NCI-H2171 treated with DMSO at 0.1 percent for 48 hours (cell line): ENCODE results near the gene PHOSPHO1.
"Not testable (repeated sequence)": the region's sequence is repeated elsewhere in the genome, so short reads cannot be mapped to it uniquely, and the experiment has no call there.

Experiments
- DNase-seq: peaks from one replicate; lab custom pipeline; 2025; lab: John Stamatoyannopoulos, UW

The PHOSPHO1 gene

GRCh38 chr17:49193513-49194296 lies 36.9 kb downstream of the PHOSPHO1 start:
- DNase-seq = peak; percentile 63

- DNase-seq = peak; percentile 90
Measured at GRCh38 chr17:49191917-49192741, 38.5 kb downstream of the PHOSPHO1 start.

DNA sequence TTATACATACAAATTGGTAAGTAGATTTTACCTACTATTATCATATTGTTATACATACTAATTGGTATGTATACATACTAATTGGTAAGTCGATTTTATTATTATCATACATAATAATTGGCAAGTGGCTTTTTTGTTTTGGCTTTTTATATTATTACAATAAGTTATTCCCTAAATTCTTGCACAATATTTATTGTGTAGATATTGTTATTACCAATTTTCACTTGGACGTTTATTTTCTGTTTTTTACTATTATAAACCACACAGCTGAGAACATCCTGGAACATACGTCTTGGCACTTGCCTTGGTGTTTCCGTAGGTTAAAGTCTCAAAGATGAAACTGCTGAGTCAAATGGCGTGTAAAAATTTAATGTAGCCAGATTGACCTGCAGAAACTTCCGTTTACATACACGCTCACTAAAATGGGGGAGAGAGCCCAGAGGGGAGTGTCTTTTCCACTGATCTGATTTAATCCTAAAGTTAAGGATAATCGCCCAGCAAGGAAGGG lies 39.1 kb downstream of the PHOSPHO1 start:
- DNase-seq = no peak

GRCh38 chr17:49190932-49191331 lies 39.7 kb downstream of the PHOSPHO1 start:
- DNase-seq = peak; percentile 1

GRCh38 chr17:49187301-49187700 lies 43.3 kb downstream of the PHOSPHO1 start:
- DNase-seq = no peak

GRCh38 chr17:49185381-49185780 lies 45.2 kb downstream of the PHOSPHO1 start:
- DNase-seq = not testable (repeated sequence)

GRCh38 chr17:49184522-49184921 lies 46.1 kb downstream of the PHOSPHO1 start:
- not testable (repeated sequence) for DNase-seq

GRCh38 chr17:49183801-49184200 lies 46.8 kb downstream of the PHOSPHO1 start:
- no peak for DNase-seq

DNA sequence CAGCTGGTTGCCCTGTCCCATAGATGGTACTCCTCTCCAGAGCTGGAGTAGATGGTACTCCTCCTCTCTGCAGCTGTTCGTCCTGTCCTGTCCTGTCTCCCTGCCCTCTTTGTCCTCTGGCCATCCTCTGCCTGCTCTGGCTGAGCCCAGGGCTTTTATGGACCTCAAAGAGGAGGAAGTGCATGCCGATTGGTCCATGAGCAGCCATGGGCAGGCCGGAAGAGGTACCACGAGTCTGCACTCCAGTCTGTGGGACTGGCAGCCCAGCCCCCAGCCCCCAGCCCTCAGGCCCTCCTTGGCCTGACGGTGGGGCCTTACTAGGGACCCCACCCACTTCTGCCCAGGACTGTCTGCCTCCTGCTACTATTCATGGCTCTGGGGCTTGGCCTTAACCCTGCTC lies 47.2 kb downstream of the PHOSPHO1 start:
- no peak for DNase-seq

DNA sequence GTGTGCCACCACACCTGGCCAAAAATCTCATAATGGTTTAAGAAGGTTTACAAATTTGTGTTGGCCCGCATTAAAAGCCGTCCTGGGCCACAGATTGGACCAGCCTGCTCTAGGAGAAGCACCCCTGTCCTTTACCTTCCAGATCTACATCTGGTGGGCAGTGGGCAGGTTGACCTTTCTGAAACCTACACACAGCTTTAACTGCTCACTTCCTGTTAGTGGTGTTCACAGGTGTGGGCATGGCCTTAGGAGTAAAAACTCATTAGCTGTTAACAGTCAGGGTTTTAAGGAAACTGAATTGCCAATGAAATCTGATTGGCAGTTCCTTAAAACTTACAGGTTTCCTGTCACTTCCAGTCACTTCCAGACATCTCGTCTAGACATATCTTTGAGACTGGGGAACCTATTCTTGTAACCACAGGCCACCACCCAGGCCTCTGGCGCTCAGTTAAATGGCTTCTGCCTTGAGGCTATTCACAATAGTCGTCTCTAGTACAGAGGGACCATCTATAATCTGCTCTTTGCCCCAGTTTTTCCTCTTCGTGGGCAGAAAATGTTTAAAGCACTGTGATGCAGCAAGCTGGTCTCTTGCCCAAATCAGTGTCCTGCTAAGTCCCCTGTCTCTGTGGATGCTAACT lies 49.5 kb downstream of the PHOSPHO1 start:
- no peak for DNase-seq

DNA sequence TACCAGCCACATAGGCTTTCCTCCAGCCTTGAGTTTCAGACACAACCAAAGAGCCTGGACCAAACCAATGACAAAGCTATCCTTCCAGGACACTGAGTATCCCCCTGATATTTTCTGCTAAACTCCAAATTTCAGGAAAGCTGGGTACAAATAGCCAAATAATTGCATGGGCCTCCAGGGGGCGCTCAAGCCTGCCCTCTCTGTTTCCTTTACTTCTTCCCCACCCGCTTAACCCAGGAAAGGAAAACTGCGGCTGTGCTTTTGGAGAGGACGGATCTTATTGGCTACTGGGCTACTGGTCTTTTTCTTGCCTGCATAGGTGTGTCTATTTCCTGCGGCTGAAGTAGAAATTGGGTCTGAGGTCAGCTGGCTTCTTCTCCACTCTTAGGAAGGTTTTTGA lies 50.3 kb downstream of the PHOSPHO1 start:
- DNase-seq = peak; percentile 34

DNA sequence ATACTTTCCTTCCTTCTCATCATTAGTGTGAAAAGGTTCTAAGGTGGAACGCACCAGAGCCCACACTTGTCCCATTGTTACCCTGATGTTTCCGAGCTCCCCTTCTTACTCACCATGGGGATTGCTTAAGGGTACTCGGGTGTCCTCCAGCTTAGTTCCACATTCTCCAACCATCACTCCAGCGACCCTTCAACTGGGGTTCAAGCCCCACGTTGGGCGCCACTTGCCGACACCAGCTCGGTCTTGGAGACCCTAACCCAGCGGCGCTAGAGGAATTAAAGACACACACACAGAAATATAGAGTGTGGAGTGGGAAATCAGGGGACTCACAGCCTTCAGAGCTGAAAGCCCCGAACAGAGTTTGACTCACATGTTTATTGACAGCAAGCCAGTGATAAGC lies 54.6 kb downstream of the PHOSPHO1 start:
- DNase-seq = not testable (repeated sequence)
